Endothelial cell of umbilical vein (primary cell): ENCODE data around the gene LGALS4. TPM values are rescaled to one million over a fixed set of nuclear protein-coding genes. Genes with fewer than 3 reads are reported as not detected.

Experiments
- BruUV-seq: library from RNA; stranded (reverse); fragments of 400-500 nt; replicated peaks from 2 replicates; lab custom pipeline; 2021; lab: Mats Ljungman, UMichigan
- CTCF ChIA-PET: fragments of 300-600, 350-600 bp; sonication (Branson Sonifier 250); formaldehyde crosslinking; loops from one replicate; lab custom pipeline; 2021; ENCODE audit warnings: antibody characterized with exemption, inconsistent platforms; lab: Charles Lee
- POLR2A ChIA-PET: fragments of 300-600, 350-600 bp; sonication (Branson Sonifier 250); formaldehyde crosslinking; loops from one replicate; lab custom pipeline; 2021; ENCODE audit warnings: antibody characterized with exemption, inconsistent platforms; lab: Charles Lee
- DNase-seq: peaks from one replicate; pipeline ENCODE4 v3.0.0-alpha.2; 2011; ENCODE audit warnings: low read depth, low spot score
- FAIRE-seq: peaks from 2 replicates; lab custom pipeline; 2011; peaks lifted over from hg19 to GRCh38; lab: Jason Lieb, UNC
- H2AFZ ChIP-seq: 2 replicates; pipeline ENCODE4 v1.6.0; 2012; ENCODE audit warnings: low read depth, low read length, control low read depth, inconsistent platforms
- H3K27ac ChIP-seq: 2 replicates; pipeline ENCODE4 v1.5.1; 2011; ENCODE audit warnings: low read depth, mild to moderate bottlenecking, control low read depth, low read length, moderate library complexity; ENCODE audit not compliant: insufficient read depth
- H3K27me3 ChIP-seq, 2 experiments: 2 replicates each; pipeline versions ENCODE4 v1.6.0 to v1.6.1; 2011; ENCODE audit warnings: low read length in 2 of 2, mixed read lengths in 1 of 2; ENCODE audit not compliant: control insufficient read depth in 2 of 2, insufficient read depth in 2 of 2
- H3K36me3 ChIP-seq, 2 experiments: 2 replicates in 1 of 2; 3 replicates in 1 of 2; pipeline ENCODE4 v1.5.1; 2011; ENCODE audit warnings: low read length in 2 of 2, mild to moderate bottlenecking in 1 of 2, moderate library complexity in 1 of 2; ENCODE audit not compliant: control insufficient read depth in 2 of 2, insufficient read depth in 2 of 2; ENCODE audit errors: extremely low read depth in 1 of 2
- H3K4me1 ChIP-seq: 3 replicates; pipeline ENCODE4 v1.5.1; 2011; ENCODE audit warnings: mild to moderate bottlenecking, low read length; ENCODE audit not compliant: control insufficient read depth, insufficient read depth; ENCODE audit errors: extremely low read depth
- H3K4me2 ChIP-seq: 2 replicates; pipeline ENCODE4 v1.6.1; 2011; ENCODE audit warnings: low read length, control low read depth, mixed read lengths; ENCODE audit not compliant: insufficient read depth
- H3K4me3 ChIP-seq, 3 experiments: fragments of 200-600 bp in 1 of 3; sonication (generic), shearing (Covaris generic) in 1 of 3; replicated peaks in 1 of 3; 2 replicates each; pipeline ENCODE4 v1.5.1; 2011 to 2016; ENCODE audit warnings: control low read depth in 3 of 3, low read length in 3 of 3, mild to moderate bottlenecking in 2 of 3, inconsistent platforms in 1 of 3, low read depth in 1 of 3, moderate library complexity in 1 of 3; ENCODE audit not compliant: insufficient read depth in 1 of 3
- H3K79me2 ChIP-seq: 2 replicates; pipeline ENCODE4 v1.6.0; 2012; ENCODE audit warnings: low read length, inconsistent platforms; ENCODE audit not compliant: control insufficient read depth, insufficient read depth
- H3K9ac ChIP-seq: replicated peaks from 2 replicates; pipeline ENCODE3; 2011; ENCODE audit warnings: low read length, control low read depth; ENCODE audit not compliant: insufficient read depth; ENCODE audit errors: extremely low read depth
- H3K9me1 ChIP-seq: replicated peaks from 3 replicates; pipeline ENCODE4 v1.6.0; 2011; ENCODE audit warnings: mild to moderate bottlenecking, low read length; ENCODE audit not compliant: control insufficient read depth, insufficient read depth; ENCODE audit errors: extremely low read depth
- H3K9me3 ChIP-seq: replicated peaks from 2 replicates; pipeline ENCODE4 v1.5.1; 2012; ENCODE audit warnings: low read length, inconsistent platforms; ENCODE audit not compliant: control insufficient read depth, insufficient read depth
- H4K20me1 ChIP-seq: replicated peaks from 2 replicates; pipeline ENCODE3; 2011; ENCODE audit warnings: mild to moderate bottlenecking, low read length; ENCODE audit not compliant: control insufficient read depth, insufficient read depth; ENCODE audit errors: extremely low read depth
- CTCF ChIP-seq, 2 donors: IDR thresholded peaks; 1 replicate in 1 of 2; 2 replicates in 1 of 2; pipeline ENCODE4 v1.5.1; 2011; ENCODE audit warnings: low read length in 2 of 2, mild to moderate bottlenecking in 2 of 2, moderate library complexity in 2 of 2, control low read depth in 1 of 2, inconsistent platforms in 1 of 2, low read depth in 1 of 2; ENCODE audit not compliant: insufficient read depth in 1 of 2; ENCODE audit errors: extremely low read depth in 1 of 2
- EZH2 ChIP-seq: IDR thresholded peaks from 2 replicates; pipeline ENCODE4 v1.6.1; 2012; ENCODE audit warnings: borderline replicate concordance, low read depth, mild to moderate bottlenecking, moderate library complexity, low read length, inconsistent platforms; ENCODE audit not compliant: severe bottlenecking
- FOS ChIP-seq: IDR thresholded peaks from 2 replicates; pipeline ENCODE4 v1.6.1; 2011; ENCODE audit warnings: mild to moderate bottlenecking, low read length, moderate library complexity, borderline replicate concordance; ENCODE audit not compliant: insufficient read depth
- GATA2 ChIP-seq: IDR thresholded peaks from 2 replicates; pipeline ENCODE4 v1.7.0; 2011; ENCODE audit warnings: low read depth, mild to moderate bottlenecking, moderate library complexity, mixed read lengths, low read length; ENCODE audit not compliant: insufficient read length, insufficient read depth
- JUN ChIP-seq: IDR thresholded peaks from 2 replicates; pipeline ENCODE4 v1.6.1; 2011; ENCODE audit warnings: borderline replicate concordance, low read depth; ENCODE audit not compliant: insufficient read length, insufficient read depth
- MAX ChIP-seq: IDR thresholded peaks from 2 replicates; pipeline ENCODE4 v1.6.1; 2011; ENCODE audit not compliant: insufficient read depth, insufficient read length
- MYC ChIP-seq: IDR thresholded peaks from one replicate; pipeline ENCODE4 v1.6.1; 2011; ENCODE audit warnings: mild to moderate bottlenecking, low read depth, low read length
- POLR2A ChIP-seq: IDR thresholded peaks from 2 replicates; pipeline ENCODE4 v1.6.1; 2012; ENCODE audit warnings: low read depth, mild to moderate bottlenecking, control low read depth, low read length
- POLR2AphosphoS5 ChIP-seq: IDR thresholded peaks from 2 replicates; pipeline ENCODE4 v1.6.1; 2012; ENCODE audit warnings: low read depth, mild to moderate bottlenecking, control low read depth, low read length, moderate library complexity; ENCODE audit not compliant: insufficient read depth
- dilution Hi-C: fragments of 300-500 bp; cut with MboI; formaldehyde crosslinking; loops from one replicate; pipeline ENCODE4 v1.15.0; 2019; ENCODE audit warnings: low sequenced_read_pairs; ENCODE audit not compliant: extremely low pct_ligation_motif_present
- intact Hi-C: fragments of 100-400 bp; cut with micrococcal nuclease; formaldehyde crosslinking; loops from one replicate; pipeline ENCODE4 v1.10.0; 2022
- polyA plus RNA-seq, 4 experiments: library from polyadenylated mRNA; depleted of rRNA in 3 of 4; stranded (reverse) in 3 of 4; unstranded in 1 of 4; fragments of >200 nt; gene quantifications; 2 replicates each; pipeline versions ENCODE4 v1.2.1 to v1.2.3, GENCODE V29; 2011 to 2012; ENCODE audit warnings: missing spikeins in 1 of 4
- total RNA-seq: library from RNA; stranded (reverse); gene quantifications from 2 replicates; pipeline ENCODE4 v1.2.3, GENCODE V29; 2021

Gene LGALS4
- total and polyA plus RNA-seq, 2 donors (not counting 3 experiments of a cell fraction or from before 2014, with no cell fraction given), result 0.19 TPM; not detected in 1

GRCh38 chr19:38841787-38842438 lies 29.2 kb upstream of the LGALS4 start:
- no TSS peak for BruUV-seq
- no peak overlapping the region for H3K4me3 ChIP-seq
- H2AFZ ChIP-seq, result no peak overlapping the region
- H3K79me2 ChIP-seq, result peaks cover 55% of the 10 kb centered on the region
- H3K9ac ChIP-seq, result no peak overlapping the region
- dilution Hi-C loops, result no loop called here
- H3K36me3 ChIP-seq, result peaks cover 55 to 88% of the 10 kb centered on the region in 2 experiments
- no peak overlapping the region for H3K4me2 ChIP-seq
- ChIA-PET CTCF (no interaction called here), POLR2A (interaction anchor here (1.2 kb wide), 1 partner anchor 10 kb away, joined by 4 read pairs; the partner anchor contains the start of gene ECH1)
- H3K4me1 ChIP-seq, result no peaks in the 10 kb centered on the region
- intact Hi-C loops, result no loop called here
- no peak overlapping the region for H3K27ac ChIP-seq
- H3K27me3 ChIP-seq, result no peaks in the 10 kb centered on the region
- no peak for FAIRE-seq
- no peak for TF ChIP-seq GATA2
- TF ChIP-seq POLR2AphosphoS5, result no peak
- no peak for TF ChIP-seq JUN
- no peak for TF ChIP-seq CTCF (IDR thresholded peaks at IDR 0.05; ENCODE audit: extremely low read depth in 1 of 2, insufficient read depth in 1 of 2, low read depth in 1 of 2, low read length in 2 of 2)
- TF ChIP-seq POLR2A, result no peak
- TF ChIP-seq MYC, result no peak
- TF ChIP-seq MAX, result no peak
- no peak for TF ChIP-seq EZH2
- no peak for TF ChIP-seq FOS
- H4K20me1 ChIP-seq, result no peaks in the 10 kb centered on the region
- no peak for DNase-seq
- no peaks in the 10 kb centered on the region for H3K9me3 ChIP-seq
- no peaks in the 10 kb centered on the region for H3K9me1 ChIP-seq
